ENCODE measurements around the gene CHML.

The CHML gene

GRCh38 chr1:241611063-241611462 lies 29.1 kb downstream of the CHML start:
- Histone ChIP-seq H3K4me2 (no peak overlapping the region), H3K9me3 (no peaks in the 10 kb centered on the region), H3K4me1 (no peaks in the 10 kb centered on the region), H3K36me3 (peaks cover 11% of the 10 kb centered on the region; the same call in 1 of the 2 replicates), H3K27ac (no peak overlapping the region), H4K20me1 (peaks cover 14% of the 10 kb centered on the region; the same call in 1 of the 2 replicates), H3K9ac (no peak overlapping the region), H3K4me3 (no peak overlapping the region), H3K27me3 (no peaks in the 10 kb centered on the region)
- no peak for TF ChIP-seq Cebpa-rat (IDR thresholded peaks at IDR 0.05)

DNA sequence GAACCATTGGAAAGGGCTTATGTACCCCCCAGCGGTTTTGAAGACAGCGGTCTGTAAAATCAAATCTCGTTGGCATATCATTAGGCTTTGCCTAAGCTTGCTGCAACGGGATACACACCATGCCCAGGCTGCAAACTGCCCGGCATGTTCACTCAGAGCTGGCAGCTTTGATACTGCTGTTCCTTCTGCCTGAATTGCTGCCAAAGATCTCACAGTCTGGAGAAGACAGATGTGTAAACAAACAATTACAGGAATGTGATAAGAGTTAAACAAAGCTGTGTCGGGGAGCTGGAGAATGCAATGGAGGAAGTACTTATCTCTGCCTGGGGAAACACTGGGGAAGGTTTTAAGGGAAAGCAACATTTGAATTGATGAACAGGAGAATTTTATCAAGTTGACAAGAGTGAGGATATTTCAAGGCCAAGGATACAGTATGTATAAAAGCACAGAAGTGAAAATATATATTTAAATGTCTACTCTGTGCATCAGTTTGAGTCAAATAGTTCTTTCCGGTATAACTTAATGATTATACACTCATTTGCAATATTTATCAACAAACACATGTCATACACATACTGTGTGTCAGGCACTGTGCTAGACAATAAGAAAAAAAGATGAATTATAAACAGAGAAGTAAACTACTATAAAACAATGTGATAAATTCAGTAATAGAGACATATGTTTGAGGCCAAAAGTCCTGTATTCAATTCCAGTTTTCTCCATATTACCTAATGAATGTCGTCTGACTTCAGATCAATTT lies 29.9 kb downstream of the CHML start:
- Histone ChIP-seq H3K9ac (no peak overlapping the region), H4K20me1 (peaks cover 14% of the 10 kb centered on the region; the same call in 1 of the 2 replicates), H3K4me2 (no peak overlapping the region), H3K4me3 (no peak overlapping the region), H3K9me3 (no peaks in the 10 kb centered on the region), H3K27ac (no peak overlapping the region), H3K36me3 (peaks cover 7% of the 10 kb centered on the region; the same call in 1 of the 2 replicates), H3K27me3 (no peaks in the 10 kb centered on the region), H3K4me1 (no peaks in the 10 kb centered on the region)
- no peak for TF ChIP-seq Cebpa-rat (IDR thresholded peaks at IDR 0.05)

GRCh38 chr1:241608379-241609033 lies 31.7 kb downstream of the CHML start:
- Histone ChIP-seq H3K9me3 (no peaks in the 10 kb centered on the region), H3K9ac (no peak overlapping the region), H3K36me3 (peaks cover 24% of the 10 kb centered on the region), H3K4me3 (no peak overlapping the region), H3K4me1 (no peaks in the 10 kb centered on the region), H4K20me1 (peaks cover 14% of the 10 kb centered on the region; the same call in 1 of the 2 replicates), H3K27ac (no peak overlapping the region), H3K4me2 (no peak overlapping the region), H3K27me3 (no peaks in the 10 kb centered on the region)
- TF ChIP-seq Cebpa-rat (IDR thresholded peaks at IDR 0.05): no peak

GRCh38 chr1:241607497-241607896 lies 32.7 kb downstream of the CHML start:
- Histone ChIP-seq H3K36me3 (peaks cover 34% of the 10 kb centered on the region), H3K27ac (no peak overlapping the region), H3K9ac (no peak overlapping the region), H3K4me1 (no peaks in the 10 kb centered on the region), H3K4me2 (no peak overlapping the region), H3K27me3 (no peaks in the 10 kb centered on the region), H3K9me3 (no peaks in the 10 kb centered on the region), H4K20me1 (peaks cover 14% of the 10 kb centered on the region; the same call in 1 of the 2 replicates), H3K4me3 (no peak overlapping the region)
- TF ChIP-seq Cebpa-rat (IDR thresholded peaks at IDR 0.05): no peak

- Histone ChIP-seq H4K20me1 (peaks cover 14% of the 10 kb centered on the region; the same call in 1 of the 2 replicates), H3K4me1 (no peaks in the 10 kb centered on the region), H3K27ac (no peak overlapping the region), H3K27me3 (no peaks in the 10 kb centered on the region), H3K4me3 (no peak overlapping the region), H3K9me3 (no peaks in the 10 kb centered on the region), H3K9ac (no peak overlapping the region), H3K4me2 (no peak overlapping the region), H3K36me3 (peaks cover 43% of the 10 kb centered on the region)
- no peak for TF ChIP-seq Cebpa-rat (IDR thresholded peaks at IDR 0.05)
Observed at GRCh38 chr1:241606544-241606943, 33.6 kb downstream of the CHML start.

GRCh38 chr1:241605146-241605805 lies 34.9 kb downstream of the CHML start:
- no peaks in the 10 kb centered on the region for H3K27me3 ChIP-seq
- peaks cover 13% of the 10 kb centered on the region; the same call in 1 of the 2 replicates for H4K20me1 ChIP-seq
- H3K4me1 ChIP-seq: no peaks in the 10 kb centered on the region
- TF ChIP-seq Cebpa-rat (IDR thresholded peaks at IDR 0.05): no peak
- no peaks in the 10 kb centered on the region for H3K9me3 ChIP-seq
- no peak overlapping the region for H3K4me3 ChIP-seq
- no peak overlapping the region for H3K9ac ChIP-seq
- H3K4me2 ChIP-seq: no peak overlapping the region
- H3K36me3 ChIP-seq: peaks cover 50% of the 10 kb centered on the region
- H3K27ac ChIP-seq: no peak overlapping the region

GRCh38 chr1:241603731-241604245 lies 36.4 kb downstream of the CHML start:
- Histone ChIP-seq H3K27ac (no peak overlapping the region), H3K36me3 (peaks cover 47% of the 10 kb centered on the region), H3K9ac (no peak overlapping the region), H3K4me2 (no peak overlapping the region), H4K20me1 (no peaks in the 10 kb centered on the region; the same call in 1 of the 2 replicates), H3K27me3 (no peaks in the 10 kb centered on the region), H3K4me3 (no peak overlapping the region), H3K4me1 (peaks cover 9% of the 10 kb centered on the region), H3K9me3 (no peaks in the 10 kb centered on the region)
- TF ChIP-seq Cebpa-rat (IDR thresholded peaks at IDR 0.05): no peak

DNA sequence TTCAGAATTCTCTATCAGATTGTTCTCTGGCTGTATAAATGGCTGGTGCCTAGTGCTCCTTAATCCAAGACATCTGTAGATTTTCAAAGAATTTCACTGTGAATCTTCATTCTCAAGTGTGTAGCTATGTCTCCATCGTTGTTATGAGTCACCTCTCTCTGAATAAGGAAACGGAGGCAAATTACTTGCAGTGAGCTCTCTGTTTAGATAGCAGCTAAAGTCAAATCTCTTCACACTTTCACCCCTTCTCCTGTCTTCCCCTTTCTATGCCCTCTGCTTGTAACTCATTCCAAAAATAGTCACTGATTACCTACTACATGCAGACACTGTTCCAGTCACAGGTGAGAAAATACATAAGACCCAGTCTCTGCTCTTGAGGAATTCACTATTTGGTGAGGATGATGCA lies 39.7 kb downstream of the CHML start:
- H3K27ac ChIP-seq: no peak overlapping the region
- H3K9ac ChIP-seq: no peak overlapping the region
- no peak overlapping the region for H3K4me2 ChIP-seq
- H3K27me3 ChIP-seq: no peaks in the 10 kb centered on the region
- H3K9me3 ChIP-seq: no peaks in the 10 kb centered on the region
- H4K20me1 ChIP-seq: no peaks in the 10 kb centered on the region
- H3K4me3 ChIP-seq: no peak overlapping the region
- peaks cover 37% of the 10 kb centered on the region for H3K4me1 ChIP-seq
- TF ChIP-seq Cebpa-rat (IDR thresholded peaks at IDR 0.05): no peak
- peaks cover 57% of the 10 kb centered on the region for H3K36me3 ChIP-seq

GRCh38 chr1:241598249-241598648 lies 41.9 kb downstream of the CHML start:
- Histone ChIP-seq H4K20me1 (no peaks in the 10 kb centered on the region), H3K9ac (no peak overlapping the region), H3K27me3 (no peaks in the 10 kb centered on the region), H3K36me3 (peaks cover 56% of the 10 kb centered on the region), H3K27ac (no peak overlapping the region), H3K4me1 (peaks cover 37% of the 10 kb centered on the region), H3K4me3 (no peak overlapping the region), H3K9me3 (no peaks in the 10 kb centered on the region), H3K4me2 (peak overlapping the region; percentile 71)
- no peak for TF ChIP-seq Cebpa-rat (IDR thresholded peaks at IDR 0.05)

All from BLaER1 (cell line).